Memory B cell (primary cell): ENCODE results near the gene GRIP2.

Experiments
- ATAC-seq: fragments of 150-1000 bp; cut with Tn5 transposase; 2 replicates; pipeline ENCODE4 v1.10.0; 2021; ENCODE audit warnings: low read depth, mild to moderate bottlenecking, moderate library complexity
- DNase-seq, 2 donors: peaks; one replicate each; pipeline ENCODE4 v3.0.0; 2022; ENCODE audit warnings: low spot score in 2 of 2
- H3K27ac Mint-ChIP-seq: one replicate; pipeline ENCODE4 v1.8.0; 2022; ENCODE audit warnings: mild to moderate bottlenecking, moderate library complexity, mixed read lengths
- H3K27me3 Mint-ChIP-seq: one replicate; pipeline ENCODE4 v1.8.0; 2022; ENCODE audit warnings: mixed read lengths
- H3K36me3 Mint-ChIP-seq: one replicate; pipeline ENCODE4 v1.8.0; 2022; ENCODE audit warnings: mild to moderate bottlenecking, mixed read lengths
- H3K4me1 Mint-ChIP-seq: one replicate; pipeline ENCODE4 v1.8.0; 2022; ENCODE audit warnings: mixed read lengths
- H3K4me3 Mint-ChIP-seq: one replicate; pipeline ENCODE4 v1.8.0; 2022; ENCODE audit warnings: mild to moderate bottlenecking, moderate library complexity, mixed read lengths
- H3K9me3 Mint-ChIP-seq: one replicate; pipeline ENCODE4 v1.8.0; 2022; ENCODE audit warnings: mixed read lengths

Gene GRIP2

DNA sequence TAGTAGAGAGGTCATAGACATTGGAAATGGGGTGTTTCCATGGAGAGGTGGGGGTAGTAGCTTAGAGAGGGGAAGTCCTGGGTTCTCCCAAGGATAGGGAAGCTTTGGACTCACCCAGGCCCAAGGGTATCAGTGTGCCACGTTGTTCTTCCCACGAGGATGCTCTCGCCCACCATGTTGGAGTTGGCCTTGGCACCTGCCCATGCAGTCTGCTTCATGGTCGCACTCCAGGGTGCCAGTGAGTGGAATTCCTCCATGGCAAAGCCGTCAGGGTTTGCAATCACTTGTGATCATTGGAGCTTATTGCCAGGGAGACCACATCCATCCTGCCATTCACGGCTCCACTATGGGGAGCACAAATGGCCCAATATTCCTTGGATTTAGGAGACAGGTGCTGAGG, 60.6 kb downstream of the GRIP2 start:
- Mint-ChIP-seq H3K27me3 (no peaks in the 10 kb centered on the region), H3K27ac (no peak overlapping the region), H3K9me3 (no peaks in the 10 kb centered on the region), H3K4me3 (no peak overlapping the region), H3K36me3 (peaks cover 53% of the 10 kb centered on the region), H3K4me1 (no peaks in the 10 kb centered on the region)
- ATAC-seq (no peak), DNase-seq (no peak)

DNA sequence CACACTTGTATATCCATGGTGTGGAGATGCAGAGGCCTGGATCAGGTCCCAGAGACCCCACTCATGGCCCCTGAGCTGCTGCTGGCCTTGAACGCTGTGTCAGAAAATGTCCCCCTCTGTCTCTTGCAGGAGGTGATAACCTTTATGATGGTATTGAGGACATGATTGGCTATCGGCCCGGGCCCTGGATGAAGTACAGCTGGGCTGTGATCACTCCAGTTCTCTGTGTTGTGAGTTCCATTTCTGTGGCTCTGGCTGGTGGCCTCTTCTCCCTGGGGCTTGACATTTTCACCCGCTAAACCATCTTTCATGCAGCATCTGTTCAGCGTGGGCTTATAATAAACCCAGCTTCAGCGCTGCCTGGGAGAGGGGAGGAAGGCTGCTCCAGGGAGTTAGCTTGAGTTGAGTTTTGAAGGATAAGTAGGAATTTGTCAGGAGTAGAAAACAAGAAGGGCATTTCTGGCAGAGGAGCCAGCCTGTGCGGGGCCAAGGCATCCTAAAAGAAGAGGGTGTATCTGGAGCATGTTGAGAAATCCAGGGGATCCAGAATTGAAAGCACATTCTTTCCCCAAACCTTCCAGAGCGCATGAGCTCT, 61.1 kb downstream of the GRIP2 start:
- H3K4me1 Mint-ChIP-seq = no peaks in the 10 kb centered on the region

DNA sequence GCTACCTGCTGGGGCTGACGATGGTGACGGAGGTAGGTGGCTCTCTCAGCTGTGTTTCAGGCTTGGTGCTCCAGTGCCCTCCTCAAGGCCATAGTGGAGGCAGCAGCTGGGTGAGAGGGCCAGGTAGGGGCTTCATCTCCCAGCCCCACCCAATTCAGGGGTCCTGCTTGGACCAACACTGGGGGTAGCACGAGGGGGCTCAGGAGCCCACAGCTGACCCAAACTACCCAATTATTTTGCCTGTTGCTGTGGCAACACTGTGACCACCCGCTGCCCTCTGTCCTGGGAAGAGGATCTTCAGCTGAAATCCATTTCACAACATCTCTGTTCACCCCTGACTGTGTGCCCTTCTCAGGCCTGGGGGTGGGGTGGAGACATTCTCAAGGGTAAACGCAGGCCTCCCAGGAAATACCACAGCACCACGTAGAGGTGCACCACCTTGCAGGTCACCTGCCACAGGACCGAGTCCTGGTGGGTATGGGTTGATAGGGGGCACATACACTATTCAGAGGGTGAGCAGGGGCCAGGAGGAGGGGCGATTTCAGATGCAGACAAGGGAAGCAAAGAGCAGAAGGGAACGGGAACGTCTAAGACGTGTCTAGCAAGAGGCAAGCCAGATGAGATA, 62.7 kb downstream of the GRIP2 start:
- DNase-seq = no peak
- no peaks in the 10 kb centered on the region for H3K27me3 Mint-ChIP-seq
- no peak overlapping the region for H3K4me3 Mint-ChIP-seq
- H3K27ac Mint-ChIP-seq = no peak overlapping the region
- H3K9me3 Mint-ChIP-seq = no peaks in the 10 kb centered on the region
- H3K4me1 Mint-ChIP-seq = peaks cover 3% of the 10 kb centered on the region
- ATAC-seq = no peak
- peaks cover 52% of the 10 kb centered on the region for H3K36me3 Mint-ChIP-seq

More for the DNA sequence above, 61.1 kb downstream of the GRIP2 start:
- Mint-ChIP-seq H3K9me3 (no peaks in the 10 kb centered on the region), H3K27me3 (no peaks in the 10 kb centered on the region), H3K4me3 (no peak overlapping the region), H3K27ac (no peak overlapping the region), H3K36me3 (peaks cover 51% of the 10 kb centered on the region)
- ATAC-seq = no peak
- no peak for DNase-seq

DNA sequence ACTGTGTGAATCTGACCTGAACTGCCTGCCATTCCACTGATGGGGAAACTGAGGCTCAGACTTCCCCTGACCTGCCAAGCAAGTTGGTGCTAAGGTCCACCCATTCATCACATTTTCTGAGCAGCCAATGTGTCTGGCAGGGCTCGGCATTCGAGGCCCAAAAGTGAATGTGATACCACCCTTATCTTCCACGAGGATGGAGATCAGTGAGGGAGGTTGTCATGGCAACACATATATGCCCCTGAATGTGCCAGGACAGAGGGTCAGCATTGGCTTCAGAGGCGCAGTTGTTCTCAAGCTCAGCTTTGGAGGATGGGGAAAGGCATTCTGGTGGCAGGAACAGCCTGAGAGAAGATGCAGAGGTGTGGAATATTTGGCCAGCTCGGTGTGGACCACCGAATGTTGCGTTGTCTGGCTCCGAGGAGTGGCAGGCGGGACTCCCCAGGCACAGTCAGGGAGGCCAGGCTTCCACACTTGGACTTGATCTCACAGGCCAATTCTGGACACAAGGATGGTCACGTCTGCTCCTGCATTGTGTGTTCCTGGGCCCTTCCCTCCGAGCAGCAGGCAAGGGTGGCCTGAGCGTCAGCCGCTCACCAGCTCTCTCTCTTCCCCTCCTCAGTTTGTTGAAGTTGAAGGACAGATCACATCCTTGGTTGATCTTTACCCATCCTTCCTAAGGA, 63.4 kb downstream of the GRIP2 start:
- H3K27me3 Mint-ChIP-seq = no peaks in the 10 kb centered on the region
- DNase-seq (no peak), ATAC-seq (no peak)
- no peak overlapping the region for H3K27ac Mint-ChIP-seq
- H3K4me1 Mint-ChIP-seq = peaks cover 3% of the 10 kb centered on the region
- no peak overlapping the region for H3K4me3 Mint-ChIP-seq
- H3K9me3 Mint-ChIP-seq = no peaks in the 10 kb centered on the region
- H3K36me3 Mint-ChIP-seq = peaks cover 53% of the 10 kb centered on the region

DNA sequence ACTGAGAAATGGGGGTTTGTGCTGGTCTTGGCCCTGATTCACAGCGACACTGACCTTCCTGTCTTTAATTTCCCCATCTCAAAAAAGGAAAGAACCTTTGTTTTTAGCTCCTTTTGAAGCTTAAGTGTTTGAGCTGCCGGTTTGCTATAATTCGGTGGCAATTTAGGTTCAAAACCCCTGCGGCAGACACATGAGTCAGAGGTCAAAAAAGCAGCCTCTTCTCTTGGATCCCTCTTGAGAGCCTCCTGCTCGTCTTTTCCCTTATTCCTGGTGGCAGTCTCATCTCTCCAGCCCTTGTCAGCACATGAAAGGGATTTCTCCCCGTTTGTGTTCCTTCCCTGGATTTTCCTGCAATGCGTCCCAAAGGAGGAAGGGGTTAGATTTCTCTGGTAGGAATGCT, 64.5 kb downstream of the GRIP2 start:
- no peak for DNase-seq
- Mint-ChIP-seq H3K36me3 (peaks cover 44% of the 10 kb centered on the region), H3K27ac (no peak overlapping the region)

DNA sequence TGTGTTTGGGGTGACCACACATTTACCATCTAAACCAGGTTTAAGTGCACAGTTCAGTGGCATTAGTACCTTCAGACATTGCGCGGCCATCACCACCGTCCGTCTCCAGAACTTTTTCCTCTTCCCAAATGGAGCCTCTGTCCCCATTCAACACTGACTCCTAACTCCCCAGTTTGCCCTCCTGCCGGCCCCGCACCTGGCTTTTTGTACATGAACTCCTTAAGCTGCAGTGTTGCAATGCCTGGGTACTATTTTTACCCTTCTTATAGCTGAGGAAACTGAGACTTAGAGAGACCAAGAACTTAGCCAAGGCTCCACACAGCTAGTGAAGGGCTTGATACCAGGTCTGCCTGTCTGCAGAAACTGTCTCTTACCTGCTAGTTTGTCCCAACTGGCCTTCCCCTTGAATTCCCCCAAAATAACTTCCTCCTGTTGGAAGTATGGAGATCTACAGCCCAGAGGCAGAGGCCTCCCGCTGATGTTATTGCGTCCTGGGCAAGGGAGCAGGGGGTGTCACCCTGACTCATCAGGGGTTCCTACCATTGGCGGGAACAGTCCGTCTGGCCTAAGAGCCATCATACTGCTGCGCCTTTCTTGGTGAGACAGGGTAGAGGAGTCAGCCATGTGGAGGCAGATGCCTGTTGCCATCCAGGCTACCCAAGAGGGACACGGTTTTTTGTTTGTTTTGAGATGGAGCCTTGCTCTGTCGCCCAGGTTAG, 65.6 kb downstream of the GRIP2 start:
- ATAC-seq (no peak), DNase-seq (no peak)
- Mint-ChIP-seq H3K27me3 (no peaks in the 10 kb centered on the region), H3K27ac (no peak overlapping the region), H3K4me3 (no peak overlapping the region), H3K36me3 (peaks cover 43% of the 10 kb centered on the region), H3K4me1 (peaks cover 3% of the 10 kb centered on the region), H3K9me3 (no peaks in the 10 kb centered on the region)

More for the DNA sequence above, 64.5 kb downstream of the GRIP2 start:
- H3K4me3 Mint-ChIP-seq = no peak overlapping the region
- no peaks in the 10 kb centered on the region for H3K9me3 Mint-ChIP-seq
- no peak for ATAC-seq
- H3K4me1 Mint-ChIP-seq = peaks cover 3% of the 10 kb centered on the region
- H3K27me3 Mint-ChIP-seq = no peaks in the 10 kb centered on the region

DNA sequence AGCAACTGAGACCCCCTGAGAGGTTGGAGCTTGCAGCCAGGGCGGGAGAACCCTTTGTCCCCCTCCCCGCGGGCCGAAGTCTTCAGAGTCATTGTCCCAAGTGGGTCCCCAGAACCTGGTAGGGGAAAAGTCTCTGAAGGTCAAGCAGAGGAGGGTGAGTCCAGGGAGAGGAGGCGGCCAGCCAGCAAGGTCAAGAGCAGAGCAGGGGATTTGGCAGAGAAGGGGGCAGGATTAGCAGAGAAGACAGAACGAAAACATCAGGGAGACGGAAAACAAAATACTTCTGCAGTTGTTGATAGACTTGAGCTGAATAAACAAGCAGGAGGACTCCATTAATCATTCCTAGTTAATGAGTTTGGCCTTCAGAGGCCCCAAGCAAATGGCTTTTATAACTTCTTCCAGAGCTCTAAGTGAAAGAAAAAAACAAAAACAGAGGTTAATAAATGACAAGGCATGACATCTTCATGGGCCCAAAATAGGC, 66.7 kb downstream of the GRIP2 start:
- no peaks in the 10 kb centered on the region for H3K9me3 Mint-ChIP-seq
- peaks cover 3% of the 10 kb centered on the region for H3K4me1 Mint-ChIP-seq
- H3K4me3 Mint-ChIP-seq = no peak overlapping the region
- ATAC-seq = no peak
- no peak for DNase-seq
- H3K36me3 Mint-ChIP-seq = peaks cover 37% of the 10 kb centered on the region
- H3K27me3 Mint-ChIP-seq = no peaks in the 10 kb centered on the region
- H3K27ac Mint-ChIP-seq = no peak overlapping the region

DNA sequence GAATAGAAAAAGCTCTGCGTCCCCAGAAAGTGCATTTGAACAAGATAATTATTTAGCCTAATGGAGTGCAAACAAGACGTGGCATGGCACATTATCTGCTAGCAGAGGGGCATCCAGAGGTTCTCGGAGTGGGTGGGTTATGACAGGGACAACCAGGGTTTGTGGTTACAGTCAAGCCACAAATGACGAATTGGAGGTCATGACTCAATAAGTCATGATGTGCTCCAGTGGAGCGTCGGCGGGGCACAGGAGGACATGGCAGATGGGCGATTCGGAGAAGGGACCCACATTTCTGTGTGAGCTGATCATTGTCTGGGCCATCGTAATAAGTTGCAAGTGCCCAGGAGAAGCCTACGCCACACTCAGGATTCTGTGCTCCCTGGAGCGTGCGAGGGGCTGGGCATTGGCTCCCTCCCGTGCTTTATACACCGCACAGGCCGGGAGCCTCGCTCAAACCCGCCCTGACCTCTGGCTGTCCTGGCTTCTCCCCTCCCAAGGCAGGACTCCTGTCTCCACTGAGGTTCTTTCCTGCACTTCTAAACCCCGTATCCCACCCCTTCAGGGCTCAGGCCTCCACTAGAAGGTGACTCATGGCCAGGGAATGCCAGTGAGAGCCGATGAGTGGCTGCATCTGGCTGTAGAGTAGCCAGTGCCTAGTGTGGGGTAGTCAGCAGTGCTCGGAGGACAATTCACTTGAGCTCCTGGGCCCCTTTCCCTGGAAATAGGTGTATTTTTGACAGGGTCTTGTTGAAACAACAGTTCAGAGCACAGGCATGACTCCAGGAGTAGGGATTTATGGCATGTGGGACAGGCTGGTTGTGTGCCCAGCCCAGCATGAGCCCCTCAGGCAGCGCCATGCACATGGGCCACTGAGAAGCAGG, 67.4 kb downstream of the GRIP2 start:
- Mint-ChIP-seq H3K36me3 (peaks cover 31% of the 10 kb centered on the region), H3K4me1 (peaks cover 6% of the 10 kb centered on the region), H3K9me3 (no peaks in the 10 kb centered on the region), H3K4me3 (no peak overlapping the region), H3K27me3 (no peaks in the 10 kb centered on the region), H3K27ac (no peak overlapping the region)
- DNase-seq (no peak), ATAC-seq (no peak)

DNA sequence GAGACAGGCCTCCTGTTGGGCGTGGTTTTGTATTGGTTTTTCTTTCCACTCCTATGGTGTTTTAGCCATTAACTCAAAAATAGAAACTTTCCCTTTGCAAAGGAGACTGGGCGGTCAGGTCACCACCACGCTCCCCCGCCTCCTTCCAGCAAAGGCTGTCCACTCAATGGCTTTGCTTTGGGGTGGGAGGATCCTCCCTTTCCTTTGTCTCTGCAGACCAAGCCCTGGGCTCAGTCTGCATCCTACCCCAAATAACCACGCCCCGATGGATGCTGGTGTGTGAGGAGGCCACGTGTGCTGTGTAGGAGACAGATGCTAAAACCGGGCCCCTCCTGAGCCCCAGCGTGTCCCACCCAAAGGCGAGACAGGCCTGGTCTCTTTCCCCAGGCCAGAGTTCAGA, 68.5 kb downstream of the GRIP2 start:
- H3K4me1 Mint-ChIP-seq = peaks cover 7% of the 10 kb centered on the region
- ATAC-seq (no peak), DNase-seq (no peak)
- H3K27me3 Mint-ChIP-seq = no peaks in the 10 kb centered on the region
- H3K27ac Mint-ChIP-seq = no peak overlapping the region
- peaks cover 26% of the 10 kb centered on the region for H3K36me3 Mint-ChIP-seq
- no peaks in the 10 kb centered on the region for H3K9me3 Mint-ChIP-seq
- no peak overlapping the region for H3K4me3 Mint-ChIP-seq

DNA sequence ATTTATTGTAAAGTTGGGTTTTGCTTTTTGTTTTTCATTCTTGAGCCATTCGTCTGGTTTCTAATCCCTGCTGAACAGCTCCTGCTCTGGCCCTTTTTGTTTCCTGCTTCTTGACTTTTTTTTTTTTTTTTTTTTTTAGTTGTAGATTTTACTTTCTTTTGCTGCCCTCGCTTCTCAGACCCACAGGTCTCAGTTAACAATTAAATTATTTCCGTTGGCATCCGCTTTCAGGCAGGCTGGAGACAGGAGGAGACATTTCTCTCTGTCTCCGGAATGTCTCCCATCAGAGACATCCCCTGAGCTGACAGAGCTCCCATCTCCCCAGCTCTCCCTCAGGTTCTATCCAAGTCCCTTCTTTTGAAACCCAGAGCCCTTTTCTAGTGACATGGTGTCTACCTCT, 69.1 kb downstream of the GRIP2 start:
- Mint-ChIP-seq H3K4me3 (no peak overlapping the region), H3K36me3 (peaks cover 23% of the 10 kb centered on the region), H3K27me3 (no peaks in the 10 kb centered on the region), H3K9me3 (no peaks in the 10 kb centered on the region), H3K4me1 (peaks cover 7% of the 10 kb centered on the region), H3K27ac (no peak overlapping the region)
- no peak for ATAC-seq
- DNase-seq = no peak

DNA sequence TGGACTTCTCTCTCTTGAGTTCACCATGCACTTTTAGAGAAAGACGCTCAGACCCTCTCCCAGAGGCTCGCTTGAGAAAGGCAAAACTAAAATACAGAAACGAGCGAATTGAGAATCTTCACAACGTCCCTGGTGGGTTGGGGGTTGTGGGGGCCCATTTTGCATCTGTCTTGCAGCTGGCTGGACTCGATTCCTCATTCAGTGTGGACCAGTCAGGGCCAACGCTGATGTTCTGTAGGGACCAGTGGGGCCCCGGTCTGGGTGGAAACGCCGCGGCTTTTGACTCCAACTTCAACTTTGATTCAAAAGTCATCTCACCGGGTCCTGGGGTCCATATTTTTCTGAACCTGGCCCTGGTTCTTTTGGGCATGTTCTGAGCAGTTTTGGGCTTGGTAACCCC, 69.7 kb downstream of the GRIP2 start:
- H3K27ac Mint-ChIP-seq = no peak overlapping the region

DNA sequence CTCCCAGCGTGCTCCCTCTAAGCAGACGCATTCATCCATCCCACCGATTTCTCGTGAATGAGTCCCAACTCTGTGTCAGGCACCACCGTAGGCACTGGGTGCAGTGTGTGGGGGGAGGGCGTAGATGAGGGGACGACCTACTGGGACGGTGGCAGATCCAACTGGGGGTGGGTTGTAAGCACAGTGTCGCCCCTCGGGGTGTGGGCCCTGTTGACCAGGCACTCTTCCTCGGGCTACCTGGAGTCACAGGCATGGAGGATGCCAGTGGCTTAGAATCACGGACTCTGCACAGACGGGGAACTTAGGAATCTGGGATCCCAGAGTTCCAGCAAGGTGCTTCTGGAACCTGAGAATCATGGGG, 71.5 kb downstream of the GRIP2 start:
- H3K36me3 Mint-ChIP-seq = peaks cover 19% of the 10 kb centered on the region
- H3K27me3 Mint-ChIP-seq = no peaks in the 10 kb centered on the region
- H3K27ac Mint-ChIP-seq = no peak overlapping the region
- no peak overlapping the region for H3K4me3 Mint-ChIP-seq
- DNase-seq (no peak), ATAC-seq (no peak)
- peaks cover 7% of the 10 kb centered on the region for H3K4me1 Mint-ChIP-seq
- no peaks in the 10 kb centered on the region for H3K9me3 Mint-ChIP-seq

More for the DNA sequence above, 69.7 kb downstream of the GRIP2 start:
- DNase-seq = no peak
- H3K4me1 Mint-ChIP-seq = peaks cover 7% of the 10 kb centered on the region
- H3K27me3 Mint-ChIP-seq = no peaks in the 10 kb centered on the region
- ATAC-seq = no peak
- H3K36me3 Mint-ChIP-seq = peaks cover 23% of the 10 kb centered on the region
- H3K9me3 Mint-ChIP-seq = no peaks in the 10 kb centered on the region
- no peak overlapping the region for H3K4me3 Mint-ChIP-seq

DNA sequence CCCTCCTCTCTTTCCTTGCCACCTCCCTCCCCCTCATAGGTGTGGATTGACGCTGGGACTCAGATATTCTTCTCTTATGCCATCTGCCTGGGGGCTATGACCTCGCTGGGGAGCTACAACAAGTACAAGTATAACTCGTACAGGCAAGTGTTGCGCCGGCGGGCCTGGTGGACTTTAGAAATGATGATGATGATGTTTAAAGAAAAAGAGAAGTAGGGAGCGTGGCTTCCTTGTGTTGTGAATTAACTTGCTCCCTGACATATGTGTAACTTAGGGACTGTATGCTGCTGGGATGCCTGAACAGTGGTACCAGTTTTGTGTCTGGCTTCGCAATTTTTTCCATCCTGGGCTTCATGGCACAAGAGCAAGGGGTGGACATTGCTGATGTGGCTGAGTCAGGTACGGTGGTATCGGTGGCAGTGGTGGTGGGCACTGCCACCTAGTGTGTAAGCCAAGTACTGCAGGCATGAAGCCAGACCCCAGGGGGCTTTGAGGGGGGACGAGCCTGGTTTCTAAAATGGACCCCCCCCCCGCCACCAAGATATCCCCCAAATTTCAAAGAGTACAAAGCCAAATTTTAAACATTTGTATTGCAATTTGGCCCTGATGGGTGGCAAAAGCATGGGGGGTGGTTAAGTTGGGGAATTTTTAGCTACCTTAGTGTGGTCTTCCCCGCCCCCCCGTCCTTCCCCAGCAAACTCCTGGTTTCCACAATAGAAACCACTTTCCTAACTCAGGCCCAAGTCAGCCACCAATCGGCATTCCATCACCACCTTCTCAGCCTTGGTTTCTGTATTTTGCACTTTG, 72.1 kb downstream of the GRIP2 start:
- Mint-ChIP-seq H3K9me3 (no peaks in the 10 kb centered on the region), H3K27me3 (no peaks in the 10 kb centered on the region), H3K36me3 (peaks cover 16% of the 10 kb centered on the region), H3K27ac (no peak overlapping the region), H3K4me3 (no peak overlapping the region), H3K4me1 (peaks cover 4% of the 10 kb centered on the region)
- peak; percentile 72 for ATAC-seq
- DNase-seq = peak; percentile 31 to 52
